SK-N-SH (cell line): Measurements from ENCODE around the gene OSBPL9.

Experiments
- FOXJ3 ChIP-seq: sonication (generic); formaldehyde crosslinking; IDR thresholded peaks from 2 replicates; pipeline ENCODE4 v1.5.1; 2020; ENCODE audit warnings: mild to moderate bottlenecking, missing genetic modification reagents
- JUND ChIP-seq: IDR thresholded peaks from 2 replicates; pipeline ENCODE4 v1.4.0; 2012
- POLR2AphosphoS5 ChIP-seq: IDR thresholded peaks from 2 replicates; pipeline ENCODE4 v1.6.1; 2012; ENCODE audit warnings: low read depth, low read length
- RAD21 ChIP-seq: IDR thresholded peaks from 2 replicates; pipeline ENCODE4 v1.6.1; 2012; ENCODE audit warnings: mild to moderate bottlenecking, low read length
- RFX5 ChIP-seq: IDR thresholded peaks from 2 replicates; pipeline ENCODE4 v1.6.1; 2012; ENCODE audit warnings: mild to moderate bottlenecking, improper control_type of control experiment, low read length
- RXRA ChIP-seq: IDR thresholded peaks from 2 replicates; pipeline ENCODE4 v1.4.0; 2012; ENCODE audit warnings: low read depth, mild to moderate bottlenecking, borderline replicate concordance
- TCF12 ChIP-seq: IDR thresholded peaks from 2 replicates; pipeline ENCODE4 v1.4.0; 2012
- YY1 ChIP-seq: IDR thresholded peaks from 2 replicates; pipeline ENCODE4 v1.4.0; 2012; ENCODE audit warnings: low read depth, mild to moderate bottlenecking
- TF ChIP-seq, protein P1 (sequence below): fragments of 200-600 bp; sonication (generic); IDR thresholded peaks from 2 replicates; pipeline ENCODE4 v1.6.1; 2017; ENCODE audit warnings: antibody characterized with exemption, mild to moderate bottlenecking, moderate library complexity
- TF ChIP-seq, protein P2 (sequence below): IDR thresholded peaks from 2 replicates; pipeline ENCODE4 v1.4.0; 2012; ENCODE audit warnings: low read depth, borderline replicate concordance
- TF ChIP-seq, protein P3 (sequence below): IDR thresholded peaks from 2 replicates; pipeline ENCODE4 v1.4.0; 2012; ENCODE audit warnings: low read depth
- TF ChIP-seq, protein P4 (sequence below): IDR thresholded peaks from 2 replicates; pipeline ENCODE4 v1.6.1; 2012; ENCODE audit warnings: mild to moderate bottlenecking, low read depth, low read length, moderate library complexity

DNA sequence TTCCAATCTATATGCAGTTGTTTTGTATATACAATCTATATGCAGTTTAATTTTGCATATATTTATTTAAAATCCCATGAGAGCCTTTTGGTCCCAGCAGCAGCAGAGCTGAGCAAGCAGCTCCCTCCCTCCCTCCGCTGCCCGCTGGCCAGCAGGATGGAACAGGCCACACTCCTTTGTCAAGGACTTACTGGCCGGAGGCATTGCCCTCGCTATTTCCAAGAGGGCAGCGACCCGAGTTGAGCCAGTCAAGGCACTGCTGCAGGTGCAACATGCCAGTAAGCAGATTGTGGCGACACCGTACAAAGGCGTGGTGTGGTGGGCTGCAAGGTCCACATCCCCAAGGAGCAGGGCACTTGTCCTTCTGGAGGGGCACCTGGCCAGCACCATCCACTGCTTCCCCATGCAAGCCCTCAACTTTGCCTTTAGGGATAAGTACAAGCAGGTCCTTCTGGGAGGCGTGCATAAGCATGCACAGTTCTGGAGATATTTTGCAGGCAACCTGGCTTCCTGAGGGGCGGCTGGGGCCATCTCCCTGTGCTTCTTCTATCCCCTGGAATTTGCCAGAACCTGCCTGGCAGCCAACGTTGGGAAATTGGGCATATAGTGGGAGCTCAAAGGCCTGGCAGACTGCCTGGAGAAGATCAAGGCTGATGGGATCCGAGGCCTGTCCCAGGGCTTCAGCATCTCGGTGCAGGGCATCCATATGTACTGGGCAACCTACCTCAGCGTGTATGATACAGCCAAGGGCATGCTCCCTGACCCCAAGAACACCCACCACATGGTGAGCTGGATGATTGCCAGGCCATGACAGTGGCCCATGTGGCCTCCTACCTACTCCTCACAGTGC, 92.2 kb downstream of the OSBPL9 start:
- TF ChIP-seq, protein P1, sequence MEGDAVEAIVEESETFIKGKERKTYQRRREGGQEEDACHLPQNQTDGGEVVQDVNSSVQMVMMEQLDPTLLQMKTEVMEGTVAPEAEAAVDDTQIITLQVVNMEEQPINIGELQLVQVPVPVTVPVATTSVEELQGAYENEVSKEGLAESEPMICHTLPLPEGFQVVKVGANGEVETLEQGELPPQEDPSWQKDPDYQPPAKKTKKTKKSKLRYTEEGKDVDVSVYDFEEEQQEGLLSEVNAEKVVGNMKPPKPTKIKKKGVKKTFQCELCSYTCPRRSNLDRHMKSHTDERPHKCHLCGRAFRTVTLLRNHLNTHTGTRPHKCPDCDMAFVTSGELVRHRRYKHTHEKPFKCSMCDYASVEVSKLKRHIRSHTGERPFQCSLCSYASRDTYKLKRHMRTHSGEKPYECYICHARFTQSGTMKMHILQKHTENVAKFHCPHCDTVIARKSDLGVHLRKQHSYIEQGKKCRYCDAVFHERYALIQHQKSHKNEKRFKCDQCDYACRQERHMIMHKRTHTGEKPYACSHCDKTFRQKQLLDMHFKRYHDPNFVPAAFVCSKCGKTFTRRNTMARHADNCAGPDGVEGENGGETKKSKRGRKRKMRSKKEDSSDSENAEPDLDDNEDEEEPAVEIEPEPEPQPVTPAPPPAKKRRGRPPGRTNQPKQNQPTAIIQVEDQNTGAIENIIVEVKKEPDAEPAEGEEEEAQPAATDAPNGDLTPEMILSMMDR: no peak
- no peak for TF ChIP-seq POLR2AphosphoS5
- TF ChIP-seq TCF12: no peak
- no peak for TF ChIP-seq YY1
- TF ChIP-seq, protein P2, sequence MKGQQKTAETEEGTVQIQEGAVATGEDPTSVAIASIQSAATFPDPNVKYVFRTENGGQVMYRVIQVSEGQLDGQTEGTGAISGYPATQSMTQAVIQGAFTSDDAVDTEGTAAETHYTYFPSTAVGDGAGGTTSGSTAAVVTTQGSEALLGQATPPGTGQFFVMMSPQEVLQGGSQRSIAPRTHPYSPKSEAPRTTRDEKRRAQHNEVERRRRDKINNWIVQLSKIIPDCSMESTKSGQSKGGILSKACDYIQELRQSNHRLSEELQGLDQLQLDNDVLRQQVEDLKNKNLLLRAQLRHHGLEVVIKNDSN: no peak
- TF ChIP-seq, protein P3, sequence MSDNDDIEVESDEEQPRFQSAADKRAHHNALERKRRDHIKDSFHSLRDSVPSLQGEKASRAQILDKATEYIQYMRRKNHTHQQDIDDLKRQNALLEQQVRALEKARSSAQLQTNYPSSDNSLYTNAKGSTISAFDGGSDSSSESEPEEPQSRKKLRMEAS: no peak
- no peak for TF ChIP-seq RXRA
- TF ChIP-seq FOXJ3 (CRISPR knock-in tag): no peak
- no peak for TF ChIP-seq JUND
- no peak for TF ChIP-seq RFX5
- no peak for TF ChIP-seq RAD21
- TF ChIP-seq, protein P4, sequence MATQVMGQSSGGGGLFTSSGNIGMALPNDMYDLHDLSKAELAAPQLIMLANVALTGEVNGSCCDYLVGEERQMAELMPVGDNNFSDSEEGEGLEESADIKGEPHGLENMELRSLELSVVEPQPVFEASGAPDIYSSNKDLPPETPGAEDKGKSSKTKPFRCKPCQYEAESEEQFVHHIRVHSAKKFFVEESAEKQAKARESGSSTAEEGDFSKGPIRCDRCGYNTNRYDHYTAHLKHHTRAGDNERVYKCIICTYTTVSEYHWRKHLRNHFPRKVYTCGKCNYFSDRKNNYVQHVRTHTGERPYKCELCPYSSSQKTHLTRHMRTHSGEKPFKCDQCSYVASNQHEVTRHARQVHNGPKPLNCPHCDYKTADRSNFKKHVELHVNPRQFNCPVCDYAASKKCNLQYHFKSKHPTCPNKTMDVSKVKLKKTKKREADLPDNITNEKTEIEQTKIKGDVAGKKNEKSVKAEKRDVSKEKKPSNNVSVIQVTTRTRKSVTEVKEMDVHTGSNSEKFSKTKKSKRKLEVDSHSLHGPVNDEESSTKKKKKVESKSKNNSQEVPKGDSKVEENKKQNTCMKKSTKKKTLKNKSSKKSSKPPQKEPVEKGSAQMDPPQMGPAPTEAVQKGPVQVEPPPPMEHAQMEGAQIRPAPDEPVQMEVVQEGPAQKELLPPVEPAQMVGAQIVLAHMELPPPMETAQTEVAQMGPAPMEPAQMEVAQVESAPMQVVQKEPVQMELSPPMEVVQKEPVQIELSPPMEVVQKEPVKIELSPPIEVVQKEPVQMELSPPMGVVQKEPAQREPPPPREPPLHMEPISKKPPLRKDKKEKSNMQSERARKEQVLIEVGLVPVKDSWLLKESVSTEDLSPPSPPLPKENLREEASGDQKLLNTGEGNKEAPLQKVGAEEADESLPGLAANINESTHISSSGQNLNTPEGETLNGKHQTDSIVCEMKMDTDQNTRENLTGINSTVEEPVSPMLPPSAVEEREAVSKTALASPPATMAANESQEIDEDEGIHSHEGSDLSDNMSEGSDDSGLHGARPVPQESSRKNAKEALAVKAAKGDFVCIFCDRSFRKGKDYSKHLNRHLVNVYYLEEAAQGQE: no peak
